ENCODE measurements around the gene CD53.

- TF ChIP-seq POLR2A (IDR thresholded peaks at IDR 0.05) (no peak), CTCF (IDR thresholded peaks at IDR 0.05) (no peak), EP300 (IDR thresholded peaks at IDR 0.05) (no peak), POLR2AphosphoS5 (IDR thresholded peaks at IDR 0.05) (no peak)
Measured at GRCh38 chr1:110893908-110894490, 21.1 kb downstream of the CD53 start.
